Measurements from ENCODE around the gene ANKRD34B. TPM values are rescaled to one million over a fixed set of nuclear protein-coding genes. Genes with fewer than 3 reads are reported as not detected.

Gene ANKRD34B
- total RNA-seq, 1 donor from 2014 or later, result 0.41 TPM

DNA sequence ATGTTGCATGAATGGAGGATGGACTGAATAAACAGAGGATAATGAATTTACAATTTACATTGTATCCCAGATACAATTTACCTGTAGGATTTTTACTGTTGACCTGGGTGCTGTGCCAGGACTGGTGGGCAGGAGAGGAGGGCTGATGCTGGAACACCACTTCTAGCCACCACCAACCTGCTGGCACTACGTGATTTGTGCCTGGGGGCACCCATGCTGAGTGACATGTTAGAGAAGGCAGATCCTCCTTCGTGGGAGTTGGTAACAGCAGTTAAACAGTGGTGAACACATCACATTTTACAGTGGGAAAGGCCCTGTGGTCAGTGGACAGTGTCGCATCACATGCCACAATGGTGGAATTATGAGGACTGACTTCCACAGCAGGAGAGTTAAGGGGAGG, 3.0 kb upstream of the ANKRD34B start:
- DNase-seq (ENCODE audit: low spot score in 2 of 2) (no peak), FAIRE-seq (no peak)

DNA sequence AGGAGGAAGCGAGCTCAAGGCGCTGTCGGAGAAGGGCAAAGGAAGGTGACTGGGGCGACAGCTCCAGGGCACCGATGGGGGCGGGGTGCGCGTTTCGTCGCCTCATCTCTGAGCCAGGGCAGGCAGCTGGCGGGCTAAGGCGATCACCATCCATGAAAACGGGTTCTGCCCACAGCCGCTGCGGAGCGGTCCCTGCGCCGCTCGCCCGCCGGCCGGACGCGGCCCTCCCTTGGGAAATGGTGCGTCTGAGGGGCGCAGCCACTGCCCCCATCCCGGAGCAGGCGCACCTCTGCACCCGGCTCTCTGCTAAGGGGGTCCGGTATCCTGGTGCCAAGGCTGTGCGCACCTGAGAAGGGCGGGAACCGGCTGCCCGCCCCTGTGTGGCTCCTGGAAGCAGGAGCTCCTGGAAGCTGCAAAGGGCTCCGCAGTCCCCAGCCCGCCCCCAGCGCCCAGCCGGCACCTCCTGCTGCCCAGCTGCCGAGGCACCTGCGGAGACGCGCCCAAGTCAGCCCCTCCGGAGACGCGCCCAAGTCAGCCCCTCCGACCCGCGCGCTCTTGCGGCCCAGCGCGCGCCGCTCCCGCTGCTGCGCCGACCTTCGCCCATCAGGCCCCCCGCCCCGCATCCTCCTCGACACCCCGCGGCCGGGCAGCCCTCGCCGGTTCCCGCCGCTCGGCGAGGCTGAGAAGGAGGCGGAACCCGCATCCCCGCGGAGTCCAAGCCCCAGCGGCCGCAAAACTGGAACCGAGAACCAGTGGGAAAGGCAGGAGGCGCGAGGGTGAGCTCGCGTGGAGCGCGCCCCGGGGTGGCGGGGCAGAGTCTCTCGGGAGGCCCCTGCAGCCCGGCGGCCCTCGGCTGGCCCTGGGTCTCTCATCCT, 757 bp downstream of the ANKRD34B start:
- FAIRE-seq (no peak), DNase-seq (ENCODE audit: low spot score in 2 of 2) (no peak)

DNA sequence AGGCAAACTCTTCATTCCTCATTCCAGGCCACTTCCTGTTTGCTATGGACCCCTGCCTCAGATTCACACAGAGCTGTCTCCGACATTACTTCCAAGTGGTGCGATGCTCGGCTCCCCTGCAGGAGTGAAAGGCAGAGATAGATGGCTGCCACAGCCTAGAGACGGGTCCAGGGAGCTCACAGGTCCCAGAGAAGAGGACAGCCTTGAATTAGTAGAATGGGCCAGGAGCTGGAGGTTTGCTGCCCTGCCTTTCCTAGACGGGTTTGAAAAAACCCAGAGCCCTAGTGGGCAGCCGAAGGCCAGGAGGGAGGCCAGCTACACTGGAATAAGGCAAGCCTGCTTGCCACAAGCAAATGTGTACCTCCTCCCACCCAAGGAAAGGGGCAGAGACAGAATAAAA, 1.8 kb downstream of the ANKRD34B start:
- no peak for FAIRE-seq

GRCh38 chr5:80566711-80567259, 3.3 kb downstream of the ANKRD34B start:
- DNase-seq (ENCODE audit: low spot score in 2 of 2) (no peak), FAIRE-seq (no peak)

More for the DNA sequence above, 1.8 kb downstream of the ANKRD34B start:
- no peak for DNase-seq (ENCODE audit: low spot score in 2 of 2)

DNA sequence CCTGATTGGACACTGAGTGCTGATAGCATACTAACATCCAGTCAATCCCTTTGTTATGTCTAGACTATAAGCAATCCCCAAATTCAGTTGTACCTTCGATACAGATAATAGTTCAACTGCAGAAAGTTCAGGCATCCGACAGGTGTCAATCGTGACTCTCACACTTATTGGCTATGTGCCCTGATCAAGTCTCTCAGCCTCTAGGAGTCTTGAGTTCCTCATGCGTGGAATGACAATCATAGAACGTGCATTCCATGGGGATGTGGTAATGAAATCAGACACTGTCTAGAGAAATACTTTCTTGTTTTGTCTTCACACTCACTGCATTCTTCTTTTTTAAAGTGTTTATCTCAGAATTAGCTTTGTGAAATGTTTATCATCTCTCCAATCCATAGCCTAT, 4.8 kb downstream of the ANKRD34B start:
- DNase-seq (ENCODE audit: low spot score in 2 of 2) (no peak), FAIRE-seq (no peak)

GRCh38 chr5:80559244-80559643, 10.8 kb downstream of the ANKRD34B start:
- DNase-seq (ENCODE audit: low spot score in 2 of 2), result no peak
- no peak for FAIRE-seq

GRCh38 chr5:80555099-80555498, 15.0 kb downstream of the ANKRD34B start:
- no peak for DNase-seq (ENCODE audit: low spot score in 2 of 2)
- no peak for FAIRE-seq

- DNase-seq (ENCODE audit: low spot score in 2 of 2) (no peak), FAIRE-seq (no peak)
Measured at GRCh38 chr5:80554646-80555045, 15.4 kb downstream of the ANKRD34B start.

- DNase-seq (ENCODE audit: low spot score in 2 of 2) (no peak), FAIRE-seq (no peak)
Measured at GRCh38 chr5:80541392-80541791, 28.7 kb downstream of the ANKRD34B start.

GRCh38 chr5:80540691-80541090, 29.4 kb downstream of the ANKRD34B start:
- FAIRE-seq (no peak), DNase-seq (ENCODE audit: low spot score in 2 of 2) (no peak)

DNA sequence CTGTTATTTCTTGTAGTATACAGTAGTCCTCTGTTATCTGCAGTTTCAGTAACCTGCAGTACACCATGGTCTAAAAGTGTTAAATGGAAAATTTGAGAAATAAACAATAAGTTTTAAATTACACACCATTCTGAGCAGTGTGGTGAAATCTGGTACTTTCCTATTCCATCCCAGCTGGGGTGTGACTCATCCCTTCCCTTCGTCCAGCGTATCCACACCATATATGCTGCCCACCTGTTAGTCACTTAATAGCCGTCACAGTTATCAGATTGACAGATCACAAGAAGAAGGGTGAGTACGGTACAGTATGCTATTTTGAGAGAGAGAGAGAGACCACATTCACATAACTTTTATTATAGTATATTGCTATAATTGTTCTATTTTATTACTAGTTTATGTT, 53.3 kb downstream of the ANKRD34B start:
- DNase-seq (ENCODE audit: low spot score in 2 of 2) (no peak), FAIRE-seq (no peak)

DNA sequence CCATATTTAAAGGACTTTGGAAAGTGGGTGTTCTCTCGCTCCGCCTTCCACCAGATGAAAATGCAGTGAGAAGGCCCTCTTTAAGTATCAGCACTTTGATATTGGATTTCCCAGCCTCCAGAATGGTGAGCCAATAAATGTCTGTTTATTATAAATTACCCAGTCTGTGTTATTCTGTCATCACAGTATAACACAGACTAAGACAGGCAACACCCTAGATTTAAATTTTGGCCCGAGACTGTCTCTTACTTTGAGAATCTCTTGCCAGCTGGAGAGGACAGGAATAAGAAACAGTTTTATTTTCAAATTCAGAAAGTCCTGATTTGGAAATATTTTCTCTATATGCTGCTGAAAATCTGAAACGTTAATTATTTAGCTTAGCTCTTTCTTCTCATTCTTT, 60.7 kb downstream of the ANKRD34B start:
- no peak for FAIRE-seq
- DNase-seq (ENCODE audit: low spot score in 2 of 2), result no peak

DNA sequence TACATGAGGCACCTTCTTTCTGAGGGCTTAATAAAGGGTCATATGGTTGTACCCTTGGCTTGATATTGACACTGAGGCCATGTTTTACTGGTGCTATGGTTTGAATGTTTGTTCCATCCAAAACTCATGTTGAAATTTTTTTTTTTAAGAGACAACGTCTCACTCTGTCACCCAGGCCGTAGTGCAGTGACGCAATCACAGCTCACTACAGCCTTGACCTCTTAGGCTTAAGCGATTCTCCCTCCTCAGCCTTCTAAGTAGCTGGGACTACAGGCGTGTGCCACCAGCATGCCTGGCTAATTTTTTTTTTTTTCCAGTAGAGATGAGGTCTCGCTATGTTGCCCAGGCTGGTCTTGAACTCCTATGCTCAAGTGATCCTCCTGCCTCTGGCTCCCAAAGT, 61.2 kb downstream of the ANKRD34B start:
- DNase-seq (ENCODE audit: low spot score in 2 of 2), result no peak
- FAIRE-seq, result no peak

GRCh38 chr5:80507663-80508062, 62.4 kb downstream of the ANKRD34B start:
- no peak for DNase-seq (ENCODE audit: low spot score in 2 of 2)
- FAIRE-seq, result no peak

Small RNA genes within 50 kb of the gene (small RNA-seq; reads per million reads assigned to genes)
- gene DBIP2, result not detected

Other genes starting within 250 kb of the ANKRD34B start
- gene ZFYVE16, start 162.2 kb downstream of the ANKRD34B start, total RNA-seq, result 36.3 TPM
- gene FAM151B, start 82.2 kb downstream of the ANKRD34B start, total RNA-seq, result 38.3 TPM
- gene MSH3, start 84.4 kb upstream of the ANKRD34B start, total RNA-seq, result 32.6 TPM
- 20.4 TPM for gene DHFR, start 84.7 kb upstream of the ANKRD34B start, total RNA-seq